WTC11 (cell line): ENCODE results near the gene ARHGAP30. TPM values are rescaled to one million over a fixed set of nuclear protein-coding genes. Genes with fewer than 3 reads are reported as not detected.

Source experiments
- ATAC-seq: fragments of 200-7000 bp; cut with Tn5 transposase; 2 replicates; pipeline ENCODE4 v1.10.0; 2021; ENCODE audit warnings: mild to moderate bottlenecking, moderate library complexity
- CTCF ChIA-PET: fragments of 300-600 bp; sonication (Branson Sonifier 250); formaldehyde crosslinking; loops from one replicate; lab custom pipeline; 2021; ENCODE audit warnings: antibody characterized with exemption; lab: Charles Lee
- POLR2A ChIA-PET: fragments of 350-600 bp; sonication (Branson Sonifier 250); formaldehyde crosslinking; loops from one replicate; lab custom pipeline; 2021; ENCODE audit warnings: antibody characterized with exemption; lab: Charles Lee
- DNase-seq: peaks from one replicate; pipeline ENCODE4 v3.0.0; 2021; ENCODE audit warnings: low spot score
- H3K27ac Mint-ChIP-seq: 2 replicates; pipeline ENCODE4 v1.8.0; 2021; ENCODE audit warnings: mixed read lengths
- H3K27me3 Mint-ChIP-seq: 2 replicates; pipeline ENCODE4 v1.8.0; 2021; ENCODE audit warnings: low read depth, mild to moderate bottlenecking, moderate library complexity, mixed read lengths
- H3K36me3 Mint-ChIP-seq: 2 replicates; pipeline ENCODE4 v1.8.0; 2021; ENCODE audit warnings: mixed read lengths
- H3K4me1 Mint-ChIP-seq: 2 replicates; pipeline ENCODE4 v1.8.0; 2022; ENCODE audit warnings: mixed read lengths
- H3K4me3 Mint-ChIP-seq: 2 replicates; pipeline ENCODE4 v1.8.0; 2021; ENCODE audit warnings: mild to moderate bottlenecking, moderate library complexity, mixed read lengths
- H3K9me3 Mint-ChIP-seq: 2 replicates; pipeline ENCODE4 v1.8.0; 2021; ENCODE audit warnings: mixed read lengths
- AFF4 ChIP-seq: sonication (generic); formaldehyde crosslinking; IDR thresholded peaks from 2 replicates; pipeline ENCODE4 v1.8.1; 2023; ENCODE audit warnings: mild to moderate bottlenecking, missing genetic modification reagents, borderline replicate concordance
- ATF2 ChIP-seq: sonication (generic); formaldehyde crosslinking; IDR thresholded peaks from 2 replicates; pipeline ENCODE4 v1.8.1; 2022; ENCODE audit warnings: low read depth, missing genetic modification reagents, borderline replicate concordance
- CBFB ChIP-seq: sonication (generic); formaldehyde crosslinking; IDR thresholded peaks from 2 replicates; pipeline ENCODE4 v1.8.1; 2022; ENCODE audit warnings: mild to moderate bottlenecking, low read depth, missing genetic modification reagents
- CDX4 ChIP-seq: fragments of 250-450 bp; sonication (Bioruptor Pico); IDR thresholded peaks from 2 replicates; pipeline ENCODE4 v1.9.0; 2021; ENCODE audit warnings: moderate library complexity, mild to moderate bottlenecking, inconsistent platforms, borderline replicate concordance
- ELF4 ChIP-seq: sonication (generic); formaldehyde crosslinking; IDR thresholded peaks from 2 replicates; pipeline ENCODE4 v1.8.1; 2022; ENCODE audit warnings: low read depth, mild to moderate bottlenecking, moderate library complexity, missing genetic modification reagents
- EMX1 ChIP-seq: fragments of 250-450 bp; sonication (Bioruptor Pico); IDR thresholded peaks from 2 replicates; pipeline ENCODE4 v1.8.0; 2021; ENCODE audit warnings: mild to moderate bottlenecking
- ERG ChIP-seq: fragments of 250-450 bp; sonication (Bioruptor Pico); IDR thresholded peaks from 2 replicates; pipeline ENCODE4 v1.8.0; 2021; ENCODE audit warnings: mild to moderate bottlenecking
- NR3C1 ChIP-seq: sonication (generic); formaldehyde crosslinking; conservative IDR thresholded peaks from 2 replicates; pipeline ENCODE4 v1.8.1; 2023; ENCODE audit warnings: low read depth, mild to moderate bottlenecking, missing genetic modification reagents
- ZNF263 ChIP-seq: sonication (generic); formaldehyde crosslinking; IDR thresholded peaks from 2 replicates; pipeline ENCODE4 v1.8.1; 2022; ENCODE audit warnings: low read depth, mild to moderate bottlenecking, moderate library complexity, missing genetic modification reagents
- ZNF512 ChIP-seq: sonication (generic); formaldehyde crosslinking; IDR thresholded peaks from 2 replicates; pipeline ENCODE4 v1.8.1; 2022; ENCODE audit warnings: missing genetic modification reagents, borderline replicate concordance
- total RNA-seq: library from RNA; stranded (reverse); gene quantifications from 3 replicates; pipeline ENCODE4 v1.2.3, GENCODE V29; 2021
- TF ChIP-seq, protein P1 (sequence below): sonication (generic); formaldehyde crosslinking; IDR thresholded peaks from 2 replicates; pipeline ENCODE4 v1.8.1; 2023; ENCODE audit warnings: mild to moderate bottlenecking, missing genetic modification reagents, moderate library complexity
- TF ChIP-seq, protein P2 (sequence below): sonication (generic); formaldehyde crosslinking; IDR thresholded peaks from 2 replicates; pipeline ENCODE4 v1.8.1; 2022; ENCODE audit warnings: mild to moderate bottlenecking, moderate library complexity, missing genetic modification reagents
- TF ChIP-seq, protein P3 (sequence below): fragments of 250-450 bp; sonication (Bioruptor Pico); IDR thresholded peaks from 2 replicates; pipeline ENCODE4 v1.9.0; 2021; ENCODE audit warnings: mild to moderate bottlenecking, borderline replicate concordance
- TF ChIP-seq, protein P4 (sequence below): sonication (generic); formaldehyde crosslinking; IDR thresholded peaks from 2 replicates; pipeline ENCODE4 v1.8.0; 2023; ENCODE audit warnings: missing genetic modification reagents

The ARHGAP30 gene
- total RNA-seq, 1 experiment from 2014 or later: 0.52 TPM

DNA sequence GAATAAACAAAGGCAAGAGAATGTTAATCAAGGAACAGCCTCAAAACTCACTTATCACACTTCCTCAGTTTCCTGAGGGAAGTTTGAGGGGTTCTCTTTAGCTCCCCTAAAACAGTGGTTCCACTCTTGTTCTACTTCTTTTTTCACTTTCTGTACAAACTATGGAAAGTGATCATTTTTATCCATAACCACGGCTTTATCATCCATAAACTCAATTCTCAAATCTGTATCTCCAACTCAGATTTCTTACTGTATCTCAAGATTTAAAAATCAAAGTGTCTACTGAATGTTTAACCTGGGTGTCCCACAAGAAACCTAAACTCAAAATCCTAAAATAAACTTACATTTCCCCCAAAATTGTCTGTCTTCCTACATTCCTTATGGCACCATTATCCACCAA lies 44.2 kb upstream of the ARHGAP30 start:
- Mint-ChIP-seq H3K36me3 (peaks cover 3% of the 10 kb centered on the region; the same call in 1 of the 2 replicates), H3K9me3 (no peaks in the 10 kb centered on the region), H3K27me3 (no peaks in the 10 kb centered on the region), H3K4me1 (peaks cover 18% of the 10 kb centered on the region), H3K27ac (no peak overlapping the region), H3K4me3 (no peak overlapping the region)
- no peak for DNase-seq
- POLR2A ChIA-PET: no interaction called here
- CTCF ChIA-PET: interaction anchor here (0.6 kb wide), 1 partner anchor 29 kb away, joined by 3 read pairs; no protein-coding TSS in a partner anchor
- no peak for ATAC-seq
- TF ChIP-seq ZNF263 (CRISPR knock-in tag) (no peak), CBFB (CRISPR knock-in tag) (no peak), ERG (CRISPR knock-in tag) (no peak), EMX1 (CRISPR knock-in tag) (no peak), ELF4 (CRISPR knock-in tag) (no peak), NR3C1 (CRISPR knock-in tag) (no peak), CDX4 (CRISPR knock-in tag) (no peak)

- Mint-ChIP-seq H3K36me3 (peaks cover 3% of the 10 kb centered on the region; the same call in 1 of the 2 replicates), H3K4me1 (peaks cover 7% of the 10 kb centered on the region), H3K27me3 (no peaks in the 10 kb centered on the region), H3K4me3 (no peak overlapping the region), H3K27ac (no peak overlapping the region), H3K9me3 (no peaks in the 10 kb centered on the region)
- CTCF ChIA-PET: interaction anchor here (0.6 kb wide), 1 partner anchor 28 kb away, joined by 4 read pairs; no protein-coding TSS in a partner anchor
- DNase-seq (no peak), ATAC-seq (no peak)
- POLR2A ChIA-PET: no interaction called here
- TF ChIP-seq, protein P1, sequence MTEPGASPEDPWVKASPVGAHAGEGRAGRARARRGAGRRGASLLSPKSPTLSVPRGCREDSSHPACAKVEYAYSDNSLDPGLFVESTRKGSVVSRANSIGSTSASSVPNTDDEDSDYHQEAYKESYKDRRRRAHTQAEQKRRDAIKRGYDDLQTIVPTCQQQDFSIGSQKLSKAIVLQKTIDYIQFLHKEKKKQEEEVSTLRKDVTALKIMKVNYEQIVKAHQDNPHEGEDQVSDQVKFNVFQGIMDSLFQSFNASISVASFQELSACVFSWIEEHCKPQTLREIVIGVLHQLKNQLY (CRISPR knock-in tag): no peak
- TF ChIP-seq, protein P2, sequence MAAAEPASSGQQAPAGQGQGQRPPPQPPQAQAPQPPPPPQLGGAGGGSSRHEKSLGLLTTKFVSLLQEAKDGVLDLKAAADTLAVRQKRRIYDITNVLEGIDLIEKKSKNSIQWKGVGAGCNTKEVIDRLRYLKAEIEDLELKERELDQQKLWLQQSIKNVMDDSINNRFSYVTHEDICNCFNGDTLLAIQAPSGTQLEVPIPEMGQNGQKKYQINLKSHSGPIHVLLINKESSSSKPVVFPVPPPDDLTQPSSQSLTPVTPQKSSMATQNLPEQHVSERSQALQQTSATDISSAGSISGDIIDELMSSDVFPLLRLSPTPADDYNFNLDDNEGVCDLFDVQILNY (CRISPR knock-in tag): no peak
Observed at GRCh38 chr1:161111527-161111926, 41.8 kb upstream of the ARHGAP30 start.

- Mint-ChIP-seq H3K27me3 (no peaks in the 10 kb centered on the region), H3K4me3 (no peak overlapping the region), H3K4me1 (peaks cover 7% of the 10 kb centered on the region), H3K9me3 (no peaks in the 10 kb centered on the region), H3K27ac (no peak overlapping the region), H3K36me3 (peaks cover 3% of the 10 kb centered on the region; the same call in 1 of the 2 replicates)
- CTCF ChIA-PET: no interaction called here
- DNase-seq (no peak), ATAC-seq (no peak)
- POLR2A ChIA-PET: no interaction called here
- TF ChIP-seq ATF2 (CRISPR knock-in tag) (no peak), ZNF512 (no peak), AFF4 (CRISPR knock-in tag) (no peak)
- TF ChIP-seq, protein P3, sequence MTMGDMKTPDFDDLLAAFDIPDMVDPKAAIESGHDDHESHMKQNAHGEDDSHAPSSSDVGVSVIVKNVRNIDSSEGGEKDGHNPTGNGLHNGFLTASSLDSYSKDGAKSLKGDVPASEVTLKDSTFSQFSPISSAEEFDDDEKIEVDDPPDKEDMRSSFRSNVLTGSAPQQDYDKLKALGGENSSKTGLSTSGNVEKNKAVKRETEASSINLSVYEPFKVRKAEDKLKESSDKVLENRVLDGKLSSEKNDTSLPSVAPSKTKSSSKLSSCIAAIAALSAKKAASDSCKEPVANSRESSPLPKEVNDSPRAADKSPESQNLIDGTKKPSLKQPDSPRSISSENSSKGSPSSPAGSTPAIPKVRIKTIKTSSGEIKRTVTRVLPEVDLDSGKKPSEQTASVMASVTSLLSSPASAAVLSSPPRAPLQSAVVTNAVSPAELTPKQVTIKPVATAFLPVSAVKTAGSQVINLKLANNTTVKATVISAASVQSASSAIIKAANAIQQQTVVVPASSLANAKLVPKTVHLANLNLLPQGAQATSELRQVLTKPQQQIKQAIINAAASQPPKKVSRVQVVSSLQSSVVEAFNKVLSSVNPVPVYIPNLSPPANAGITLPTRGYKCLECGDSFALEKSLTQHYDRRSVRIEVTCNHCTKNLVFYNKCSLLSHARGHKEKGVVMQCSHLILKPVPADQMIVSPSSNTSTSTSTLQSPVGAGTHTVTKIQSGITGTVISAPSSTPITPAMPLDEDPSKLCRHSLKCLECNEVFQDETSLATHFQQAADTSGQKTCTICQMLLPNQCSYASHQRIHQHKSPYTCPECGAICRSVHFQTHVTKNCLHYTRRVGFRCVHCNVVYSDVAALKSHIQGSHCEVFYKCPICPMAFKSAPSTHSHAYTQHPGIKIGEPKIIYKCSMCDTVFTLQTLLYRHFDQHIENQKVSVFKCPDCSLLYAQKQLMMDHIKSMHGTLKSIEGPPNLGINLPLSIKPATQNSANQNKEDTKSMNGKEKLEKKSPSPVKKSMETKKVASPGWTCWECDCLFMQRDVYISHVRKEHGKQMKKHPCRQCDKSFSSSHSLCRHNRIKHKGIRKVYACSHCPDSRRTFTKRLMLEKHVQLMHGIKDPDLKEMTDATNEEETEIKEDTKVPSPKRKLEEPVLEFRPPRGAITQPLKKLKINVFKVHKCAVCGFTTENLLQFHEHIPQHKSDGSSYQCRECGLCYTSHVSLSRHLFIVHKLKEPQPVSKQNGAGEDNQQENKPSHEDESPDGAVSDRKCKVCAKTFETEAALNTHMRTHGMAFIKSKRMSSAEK (CRISPR knock-in tag): no peak
- TF ChIP-seq, protein P4, sequence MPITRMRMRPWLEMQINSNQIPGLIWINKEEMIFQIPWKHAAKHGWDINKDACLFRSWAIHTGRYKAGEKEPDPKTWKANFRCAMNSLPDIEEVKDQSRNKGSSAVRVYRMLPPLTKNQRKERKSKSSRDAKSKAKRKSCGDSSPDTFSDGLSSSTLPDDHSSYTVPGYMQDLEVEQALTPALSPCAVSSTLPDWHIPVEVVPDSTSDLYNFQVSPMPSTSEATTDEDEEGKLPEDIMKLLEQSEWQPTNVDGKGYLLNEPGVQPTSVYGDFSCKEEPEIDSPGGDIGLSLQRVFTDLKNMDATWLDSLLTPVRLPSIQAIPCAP: no peak
Observed at GRCh38 chr1:161111117-161111516, 41.4 kb upstream of the ARHGAP30 start.
